ENCODE measurements around the gene BSN.
"Not testable (repeated sequence)": the region's sequence is repeated elsewhere in the genome, so short reads cannot be mapped to it uniquely, and the experiment has no call there.

The BSN gene

DNA sequence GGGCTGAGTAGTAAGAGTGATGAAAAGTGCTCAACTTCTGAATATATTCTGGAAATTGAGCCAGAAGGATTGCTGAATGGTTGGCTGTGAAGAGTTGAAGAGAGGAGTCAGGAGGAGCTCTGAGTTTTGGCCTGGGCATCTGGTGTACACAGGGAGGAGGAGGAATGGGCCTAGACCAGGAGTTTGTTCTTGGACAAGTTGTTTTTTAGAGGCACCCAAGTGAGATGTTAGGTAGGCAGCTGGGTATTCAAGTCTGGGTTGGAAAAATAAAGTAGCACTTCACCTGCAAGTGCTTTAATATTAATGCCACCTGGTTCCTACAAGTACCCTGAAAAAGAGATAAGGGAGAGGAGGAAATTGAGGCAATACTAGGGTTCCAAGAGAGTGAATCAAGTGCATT is 14.7 kb downstream of the BSN start:
- Histone ChIP-seq H3K9me3 (ENCODE audit: insufficient read depth, low read length, severe bottlenecking) (no peaks in the 10 kb centered on the region), H3K36me3 (ENCODE audit: insufficient read depth, low read length) (no peaks in the 10 kb centered on the region), H3K9ac (ENCODE audit: low read depth, low read length) (no peak overlapping the region), H3K27ac (ENCODE audit: low read length) (no peak overlapping the region), H4K20me1 (ENCODE audit: insufficient read depth, low read length) (no peaks in the 10 kb centered on the region), H3K27me3 (ENCODE audit: insufficient read depth, low read length, poor library complexity) (no peaks in the 10 kb centered on the region), H2AFZ (ENCODE audit: low read depth, low read length) (no peak overlapping the region), H3K79me2 (ENCODE audit: insufficient read depth, low read length) (no peaks in the 10 kb centered on the region), H3K4me2 (ENCODE audit: insufficient read depth, low read length) (no peak overlapping the region), H3K4me1 (ENCODE audit: insufficient read depth, low read length) (no peaks in the 10 kb centered on the region), H3K4me3 (ENCODE audit: low read depth in 1 of 2, low read length in 2 of 2) (no peak overlapping the region)
- TF ChIP-seq EZH2 (IDR thresholded peaks at IDR 0.05; ENCODE audit: borderline replicate concordance, low read depth, low read length, severe bottlenecking) (no peak), CTCF (IDR thresholded peaks at IDR 0.05; ENCODE audit: borderline replicate concordance, extremely low read depth, low read length, poor library complexity, severe bottlenecking) (no peak)
- no peak for ATAC-seq (ENCODE audit: insufficient read depth, low read depth)
- DNase-seq = no peak

GRCh38 chr3:49570028-49570654 is 15.9 kb downstream of the BSN start:
- no peaks in the 10 kb centered on the region for H3K9me3 ChIP-seq (ENCODE audit: insufficient read depth, low read length, severe bottlenecking)
- no peak for DNase-seq

GRCh38 chr3:49582177-49582576 is 27.9 kb downstream of the BSN start:
- H3K79me2 ChIP-seq (ENCODE audit: insufficient read depth, low read length) = no peaks in the 10 kb centered on the region
- H2AFZ ChIP-seq (ENCODE audit: low read depth, low read length) = no peak overlapping the region
- DNase-seq (no peak), ATAC-seq (ENCODE audit: insufficient read depth, low read depth) (no peak)
- H3K4me3 ChIP-seq (ENCODE audit: low read depth in 1 of 2, low read length in 2 of 2) = no peak overlapping the region
- TF ChIP-seq EZH2 (IDR thresholded peaks at IDR 0.05; ENCODE audit: borderline replicate concordance, low read depth, low read length, severe bottlenecking) (no peak), CTCF (IDR thresholded peaks at IDR 0.05; ENCODE audit: borderline replicate concordance, extremely low read depth, low read length, poor library complexity, severe bottlenecking) (no peak)
- no peaks in the 10 kb centered on the region for H3K9me3 ChIP-seq (ENCODE audit: insufficient read depth, low read length, severe bottlenecking)
- no peaks in the 10 kb centered on the region for H3K27me3 ChIP-seq (ENCODE audit: insufficient read depth, low read length, poor library complexity)
- no peak overlapping the region for H3K4me2 ChIP-seq (ENCODE audit: insufficient read depth, low read length)
- H3K27ac ChIP-seq (ENCODE audit: low read length) = no peak overlapping the region
- H3K9ac ChIP-seq (ENCODE audit: low read depth, low read length) = no peak overlapping the region
- no peaks in the 10 kb centered on the region for H3K36me3 ChIP-seq (ENCODE audit: insufficient read depth, low read length)
- no peaks in the 10 kb centered on the region for H4K20me1 ChIP-seq (ENCODE audit: insufficient read depth, low read length)
- no peaks in the 10 kb centered on the region for H3K4me1 ChIP-seq (ENCODE audit: insufficient read depth, low read length)

More at GRCh38 chr3:49570028-49570654, 15.9 kb downstream of the BSN start:
- H3K27ac ChIP-seq (ENCODE audit: low read length) = no peak overlapping the region
- H3K27me3 ChIP-seq (ENCODE audit: insufficient read depth, low read length, poor library complexity) = no peaks in the 10 kb centered on the region
- H3K4me3 ChIP-seq (ENCODE audit: low read depth in 1 of 2, low read length in 2 of 2) = no peak overlapping the region
- no peak overlapping the region for H3K9ac ChIP-seq (ENCODE audit: low read depth, low read length)
- TF ChIP-seq EZH2 (IDR thresholded peaks at IDR 0.05; ENCODE audit: borderline replicate concordance, low read depth, low read length, severe bottlenecking) (no peak), CTCF (IDR thresholded peaks at IDR 0.05; ENCODE audit: borderline replicate concordance, extremely low read depth, low read length, poor library complexity, severe bottlenecking) (no peak)
- no peak for ATAC-seq (ENCODE audit: insufficient read depth, low read depth)
- no peak overlapping the region for H2AFZ ChIP-seq (ENCODE audit: low read depth, low read length)
- no peaks in the 10 kb centered on the region for H4K20me1 ChIP-seq (ENCODE audit: insufficient read depth, low read length)
- no peaks in the 10 kb centered on the region for H3K4me1 ChIP-seq (ENCODE audit: insufficient read depth, low read length)
- H3K79me2 ChIP-seq (ENCODE audit: insufficient read depth, low read length) = no peaks in the 10 kb centered on the region
- no peak overlapping the region for H3K4me2 ChIP-seq (ENCODE audit: insufficient read depth, low read length)
- no peaks in the 10 kb centered on the region for H3K36me3 ChIP-seq (ENCODE audit: insufficient read depth, low read length)

- H3K27ac ChIP-seq (ENCODE audit: low read length); DNase-seq; H3K36me3 ChIP-seq (ENCODE audit: insufficient read depth, low read length); H3K4me3 ChIP-seq (ENCODE audit: low read depth in 1 of 2, low read length in 2 of 2); H2AFZ ChIP-seq (ENCODE audit: low read depth, low read length); H3K4me1 ChIP-seq (ENCODE audit: insufficient read depth, low read length); H3K79me2 ChIP-seq (ENCODE audit: insufficient read depth, low read length); ATAC-seq (ENCODE audit: insufficient read depth, low read depth); H4K20me1 ChIP-seq (ENCODE audit: insufficient read depth, low read length); H3K9ac ChIP-seq (ENCODE audit: low read depth, low read length); H3K9me3 ChIP-seq (ENCODE audit: insufficient read depth, low read length, severe bottlenecking); H3K27me3 ChIP-seq (ENCODE audit: insufficient read depth, low read length, poor library complexity); H3K4me2 ChIP-seq (ENCODE audit: insufficient read depth, low read length): not testable (repeated sequence)
Observed at GRCh38 chr3:49585261-49585755, 31.0 kb downstream of the BSN start.

Measured in DND-41 (cell line).